Measurements from ENCODE around the gene PDZD8. TPM values are rescaled to one million over a fixed set of nuclear protein-coding genes. Genes with fewer than 3 reads are reported as not detected.
"Not testable (repeated sequence)": the region's sequence is repeated elsewhere in the genome, so short reads cannot be mapped to it uniquely, and the experiment has no call there.

PDZD8 gene
- total and polyA plus RNA-seq, 3 experiments from 2014 or later = 15.8 to 31.1 (median 29.8) TPM

DNA sequence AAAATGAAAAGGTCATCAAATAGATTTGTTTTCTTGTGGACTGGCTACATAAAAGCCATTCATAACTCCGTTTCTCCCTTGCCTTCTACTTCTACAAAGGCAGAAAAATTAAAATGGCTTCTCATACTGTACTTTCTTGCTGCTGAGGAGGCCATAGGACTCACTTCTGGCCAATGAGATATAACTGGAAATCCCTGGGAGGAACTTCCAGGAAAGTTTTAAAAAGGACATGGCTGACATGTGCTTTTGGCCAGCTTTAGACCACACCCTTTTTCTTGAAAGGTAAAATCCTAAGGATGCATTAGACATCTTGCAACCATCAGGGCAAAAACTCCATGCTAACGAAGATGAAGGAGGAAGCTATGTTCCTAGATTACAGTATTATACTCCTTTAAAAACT lies 58.5 kb downstream of the PDZD8 start:
- Mint-ChIP-seq H3K9me3 (no peaks in the 10 kb centered on the region), H3K27me3 (no peaks in the 10 kb centered on the region), H3K4me1 (peaks cover 14 to 42% (median 34%) of the 10 kb centered on the region in 3 donors), H3K36me3 (peaks cover 11 to 49% (median 23%) of the 10 kb centered on the region in 3 donors), H3K27ac (no peak overlapping the region), H3K4me3 (no peak overlapping the region)
- no peak for DNase-seq
- no peaks in the 10 kb centered on the region for H3K36me3 ChIP-seq (ENCODE audit: insufficient read depth, low read length)
- no peaks in the 10 kb centered on the region for H3K9me3 ChIP-seq (ENCODE audit: low read length)
- H3K27me3 ChIP-seq (ENCODE audit: insufficient read depth, low read length, poor library complexity, severe bottlenecking) = no peaks in the 10 kb centered on the region
- CTCF ChIA-PET = interaction anchor here (0.7 to 1.2 kb wide), 2 partner anchors 11 to 100 kb away, joined by 3 read pairs; no protein-coding TSS in a partner anchor
- H3K4me1 ChIP-seq (ENCODE audit: insufficient read depth, low read length) = no peaks in the 10 kb centered on the region
- POLR2A ChIA-PET = no interaction called here
- H3K27ac ChIP-seq (ENCODE audit: low read depth, low read length) = no peak overlapping the region
- H3K4me3 ChIP-seq (ENCODE audit: low read length) = no peak overlapping the region

DNA sequence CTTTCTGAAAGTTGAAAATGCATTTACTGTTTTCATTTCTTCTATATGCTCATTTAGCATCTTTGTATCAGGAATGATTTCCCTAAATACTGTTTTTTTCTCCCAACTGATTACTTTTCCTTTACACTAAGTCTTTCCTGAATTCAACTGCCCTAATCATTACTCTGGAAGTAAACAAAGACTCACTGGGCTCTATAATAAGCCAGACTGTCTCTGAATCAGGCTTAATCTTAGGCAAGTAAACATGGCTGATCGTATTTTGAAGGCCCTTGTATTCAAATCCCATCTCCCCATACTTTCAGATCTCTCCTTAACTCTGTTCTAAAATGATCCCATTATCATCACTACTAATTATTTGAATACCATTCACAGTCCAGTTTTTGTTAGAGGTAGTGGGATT lies 61.6 kb downstream of the PDZD8 start:
- no peak overlapping the region for H3K4me3 Mint-ChIP-seq
- no peaks in the 10 kb centered on the region for H3K9me3 ChIP-seq (ENCODE audit: low read length)
- peaks cover 20 to 49% (median 45%) of the 10 kb centered on the region in 3 donors for H3K4me1 Mint-ChIP-seq
- peaks cover 14 to 61% (median 28%) of the 10 kb centered on the region in 3 donors for H3K36me3 Mint-ChIP-seq
- no peaks in the 10 kb centered on the region for H3K4me1 ChIP-seq (ENCODE audit: insufficient read depth, low read length)
- H3K36me3 ChIP-seq (ENCODE audit: insufficient read depth, low read length) = no peaks in the 10 kb centered on the region
- H3K27ac ChIP-seq (ENCODE audit: low read depth, low read length) = no peak overlapping the region
- H3K4me3 ChIP-seq (ENCODE audit: low read length) = no peak overlapping the region
- ChIA-PET CTCF (no interaction called here), POLR2A (no interaction called here)
- H3K9me3 Mint-ChIP-seq = no peaks in the 10 kb centered on the region
- H3K27me3 Mint-ChIP-seq = no peaks in the 10 kb centered on the region
- H3K27me3 ChIP-seq (ENCODE audit: insufficient read depth, low read length, poor library complexity, severe bottlenecking) = no peaks in the 10 kb centered on the region
- DNase-seq = no peak
- H3K27ac Mint-ChIP-seq = no peak overlapping the region

DNA sequence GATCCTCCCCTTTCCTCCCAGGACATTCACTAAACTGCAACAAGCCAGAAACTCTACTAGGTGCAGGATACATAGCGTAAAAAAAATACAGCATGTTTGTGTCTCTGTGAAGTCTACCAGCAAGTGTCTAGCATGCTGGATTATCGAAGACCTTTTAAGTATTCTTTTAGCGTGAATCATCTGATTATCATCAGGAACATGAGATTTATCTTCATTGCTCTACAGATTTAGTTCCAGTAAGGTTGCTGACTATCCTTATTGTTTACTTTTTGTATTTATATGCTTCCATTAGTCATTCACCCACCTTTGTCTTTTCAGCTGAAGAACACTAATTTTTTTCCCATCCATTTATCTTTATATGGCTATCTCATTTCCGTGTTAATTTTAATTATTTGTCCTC lies 62.8 kb downstream of the PDZD8 start:
- ChIA-PET CTCF (no interaction called here), POLR2A (no interaction called here)
- H3K4me1 Mint-ChIP-seq = peaks cover 20 to 53% (median 49%) of the 10 kb centered on the region in 3 donors
- no peak for DNase-seq
- Histone ChIP-seq H3K27ac (ENCODE audit: low read depth, low read length) (no peak overlapping the region), H3K27me3 (ENCODE audit: insufficient read depth, low read length, poor library complexity, severe bottlenecking) (no peaks in the 10 kb centered on the region), H3K9me3 (ENCODE audit: low read length) (no peaks in the 10 kb centered on the region), H3K36me3 (ENCODE audit: insufficient read depth, low read length) (no peaks in the 10 kb centered on the region), H3K4me3 (ENCODE audit: low read length) (no peak overlapping the region), H3K4me1 (ENCODE audit: insufficient read depth, low read length) (no peaks in the 10 kb centered on the region)
- peaks cover 10 to 51% (median 25%) of the 10 kb centered on the region in 3 donors for H3K36me3 Mint-ChIP-seq
- H3K4me3 Mint-ChIP-seq = no peak overlapping the region
- H3K27me3 Mint-ChIP-seq = no peaks in the 10 kb centered on the region
- H3K27ac Mint-ChIP-seq = no peak overlapping the region
- H3K9me3 Mint-ChIP-seq = no peaks in the 10 kb centered on the region

DNA sequence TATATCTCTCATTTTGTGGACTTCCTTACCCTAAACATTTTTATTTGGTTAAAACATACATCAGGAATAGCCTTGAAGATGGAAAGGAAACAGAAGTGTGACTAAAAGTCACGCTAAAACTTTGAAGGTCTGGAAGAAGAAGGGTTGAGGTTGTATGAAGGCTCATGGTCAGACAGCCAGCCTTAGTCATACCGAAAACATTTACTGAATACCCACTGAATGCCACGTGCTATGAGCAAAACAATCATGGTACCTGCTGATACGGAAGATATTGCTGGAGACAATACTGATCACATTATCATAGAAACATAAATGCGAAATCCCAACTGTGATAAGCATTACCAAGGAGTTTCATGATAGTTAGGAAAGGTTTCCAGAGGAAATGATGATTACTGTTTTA lies 64.0 kb downstream of the PDZD8 start:
- POLR2A ChIA-PET = no interaction called here
- H3K9me3 ChIP-seq (ENCODE audit: low read length) = no peaks in the 10 kb centered on the region
- H3K4me1 ChIP-seq (ENCODE audit: insufficient read depth, low read length) = no peaks in the 10 kb centered on the region
- H3K27ac ChIP-seq (ENCODE audit: low read depth, low read length) = no peak overlapping the region
- no peak overlapping the region for H3K4me3 ChIP-seq (ENCODE audit: low read length)
- CTCF ChIA-PET = no interaction called here
- H3K27me3 ChIP-seq (ENCODE audit: insufficient read depth, low read length, poor library complexity, severe bottlenecking) = no peaks in the 10 kb centered on the region
- no peak for DNase-seq
- H3K4me3 Mint-ChIP-seq = no peak overlapping the region
- H3K27me3 Mint-ChIP-seq = no peaks in the 10 kb centered on the region
- H3K4me1 Mint-ChIP-seq = peaks cover 21 to 53% (median 49%) of the 10 kb centered on the region in 3 donors
- H3K36me3 Mint-ChIP-seq = peaks cover 10 to 45% (median 25%) of the 10 kb centered on the region in 3 donors
- H3K9me3 Mint-ChIP-seq = no peaks in the 10 kb centered on the region
- no peak overlapping the region for H3K27ac Mint-ChIP-seq
- H3K36me3 ChIP-seq (ENCODE audit: insufficient read depth, low read length) = no peaks in the 10 kb centered on the region

DNA sequence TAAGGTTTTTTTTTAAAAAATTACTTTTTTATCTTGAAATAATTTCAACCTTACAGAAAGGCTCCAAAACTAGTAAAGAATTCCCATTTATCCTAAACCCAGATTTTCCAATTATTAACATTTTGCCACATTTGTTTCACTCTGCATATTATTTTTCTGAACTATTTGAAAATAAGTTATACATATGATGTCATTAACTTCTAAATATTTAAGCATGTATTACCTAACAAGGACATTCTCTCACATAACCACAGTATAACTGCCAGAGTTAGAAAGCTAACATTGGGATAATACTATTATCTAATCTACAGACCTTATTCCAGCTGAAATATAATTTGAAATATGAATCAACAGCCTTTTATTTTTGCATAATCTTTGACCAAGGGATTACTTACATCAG lies 68.6 kb downstream of the PDZD8 start:
- ChIA-PET CTCF (no interaction called here), POLR2A (no interaction called here)
- H3K27me3 Mint-ChIP-seq = no peaks in the 10 kb centered on the region
- Histone ChIP-seq H3K27me3 (ENCODE audit: insufficient read depth, low read length, poor library complexity, severe bottlenecking) (no peaks in the 10 kb centered on the region), H3K4me1 (ENCODE audit: insufficient read depth, low read length) (no peaks in the 10 kb centered on the region), H3K9me3 (ENCODE audit: low read length) (no peaks in the 10 kb centered on the region), H3K27ac (ENCODE audit: low read depth, low read length) (no peak overlapping the region), H3K36me3 (ENCODE audit: insufficient read depth, low read length) (no peaks in the 10 kb centered on the region), H3K4me3 (ENCODE audit: low read length) (no peak overlapping the region)
- peaks cover 21 to 36% (median 34%) of the 10 kb centered on the region in 3 donors for H3K4me1 Mint-ChIP-seq
- H3K4me3 Mint-ChIP-seq = no peak overlapping the region
- no peak for DNase-seq
- H3K27ac Mint-ChIP-seq = no peak overlapping the region
- H3K36me3 Mint-ChIP-seq = peaks cover 15 to 37% (median 32%) of the 10 kb centered on the region in 3 donors
- peaks cover 0 to 6% (median 0%) of the 10 kb centered on the region in 5 donors for H3K9me3 Mint-ChIP-seq

DNA sequence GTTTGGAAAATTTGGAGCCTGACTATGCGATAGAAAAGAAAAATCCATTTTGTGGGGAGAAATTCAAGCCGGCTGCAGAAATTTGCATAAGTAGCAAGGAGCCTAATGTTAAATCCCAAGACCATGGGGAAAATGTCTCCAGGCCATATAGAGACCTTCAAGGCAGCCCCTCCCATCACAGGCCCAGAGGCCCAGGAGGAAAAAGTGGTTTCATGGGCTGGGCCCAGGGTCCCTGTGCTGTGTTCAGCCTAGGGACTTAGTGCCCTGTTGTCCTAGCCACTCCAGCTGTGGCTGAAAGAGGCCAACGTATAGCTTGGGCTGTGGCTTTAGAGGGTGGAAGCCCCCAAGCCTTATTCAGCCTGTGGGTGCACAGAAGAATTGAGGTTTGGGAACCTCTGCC lies 71.8 kb downstream of the PDZD8 start:
- DNase-seq; POLR2A ChIA-PET; H3K4me3 Mint-ChIP-seq; H3K4me1 ChIP-seq (ENCODE audit: insufficient read depth, low read length); H3K27me3 ChIP-seq (ENCODE audit: insufficient read depth, low read length, poor library complexity, severe bottlenecking); H3K27ac Mint-ChIP-seq; H3K36me3 ChIP-seq (ENCODE audit: insufficient read depth, low read length); H3K9me3 ChIP-seq (ENCODE audit: low read length); H3K27me3 Mint-ChIP-seq; H3K27ac ChIP-seq (ENCODE audit: low read depth, low read length); H3K4me3 ChIP-seq (ENCODE audit: low read length): not testable (repeated sequence)
- peaks cover 4 to 13% (median 9%) of the 10 kb centered on the region in 5 donors for H3K9me3 Mint-ChIP-seq
- peaks cover 20 to 46% (median 37%) of the 10 kb centered on the region in 3 donors for H3K36me3 Mint-ChIP-seq
- peaks cover 8 to 26% (median 21%) of the 10 kb centered on the region in 3 donors for H3K4me1 Mint-ChIP-seq
- CTCF ChIA-PET = interaction anchor here (1.1 kb wide), 1 partner anchor 16 kb away, joined by 3 read pairs; no protein-coding TSS in a partner anchor

DNA sequence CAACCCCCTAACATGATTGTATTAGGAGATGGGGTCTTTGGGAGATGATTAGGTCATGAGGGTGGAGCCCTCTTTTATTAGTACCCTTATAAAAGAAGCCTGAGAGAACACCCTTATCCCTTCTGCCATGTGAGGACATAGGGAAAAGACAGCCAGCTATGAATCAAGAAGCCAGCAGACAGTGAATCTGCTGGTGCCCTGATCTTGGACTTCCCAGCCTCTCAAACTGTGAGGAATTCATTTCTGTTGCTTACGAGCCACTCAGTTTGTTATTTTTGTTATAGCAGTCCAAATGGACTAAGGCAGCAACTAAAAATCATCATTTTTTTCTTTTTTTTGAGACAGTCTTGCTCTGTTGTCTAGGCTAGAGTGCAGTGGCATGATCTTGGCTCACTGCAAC lies 74.6 kb downstream of the PDZD8 start:
- H3K4me3 ChIP-seq (ENCODE audit: low read length) = no peak overlapping the region
- Mint-ChIP-seq H3K4me1 (peaks cover 17 to 40% (median 39%) of the 10 kb centered on the region in 3 donors), H3K27ac (no peak overlapping the region), H3K36me3 (peaks cover 20 to 46% (median 35%) of the 10 kb centered on the region in 3 donors), H3K4me3 (no peak overlapping the region), H3K9me3 (peaks cover 4 to 13% (median 9%) of the 10 kb centered on the region in 5 donors), H3K27me3 (no peaks in the 10 kb centered on the region)
- H3K4me1 ChIP-seq (ENCODE audit: insufficient read depth, low read length) = no peaks in the 10 kb centered on the region
- no peak overlapping the region for H3K27ac ChIP-seq (ENCODE audit: low read depth, low read length)
- H3K9me3 ChIP-seq (ENCODE audit: low read length) = no peaks in the 10 kb centered on the region
- no peaks in the 10 kb centered on the region for H3K27me3 ChIP-seq (ENCODE audit: insufficient read depth, low read length, poor library complexity, severe bottlenecking)
- ChIA-PET CTCF (no interaction called here), POLR2A (no interaction called here)
- DNase-seq = no peak
- H3K36me3 ChIP-seq (ENCODE audit: insufficient read depth, low read length) = no peaks in the 10 kb centered on the region

DNA sequence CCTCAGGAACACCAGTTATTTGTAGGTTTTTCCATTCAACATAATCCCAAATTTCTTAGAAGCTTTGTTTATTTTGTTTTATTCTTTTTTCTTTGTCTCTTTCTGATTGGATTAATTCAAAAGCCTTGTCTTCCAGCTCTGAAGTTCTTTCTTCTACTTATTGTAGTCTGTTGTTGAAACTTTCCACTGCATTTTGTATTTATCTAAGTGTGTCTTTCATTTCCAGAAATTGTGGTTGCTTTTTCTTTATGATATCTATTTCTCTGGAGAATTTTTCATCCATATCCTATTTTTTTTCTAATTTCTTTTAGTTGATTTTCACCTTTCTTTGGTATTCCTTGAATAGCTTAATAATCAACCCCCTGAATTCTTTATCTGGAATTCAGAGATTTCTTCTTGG lies 75.8 kb downstream of the PDZD8 start:
- no peaks in the 10 kb centered on the region for H3K27me3 ChIP-seq (ENCODE audit: insufficient read depth, low read length, poor library complexity, severe bottlenecking)
- Mint-ChIP-seq H3K27me3 (no peaks in the 10 kb centered on the region), H3K4me1 (peaks cover 20 to 52% (median 49%) of the 10 kb centered on the region in 3 donors), H3K36me3 (peaks cover 22 to 42% (median 32%) of the 10 kb centered on the region in 3 donors), H3K27ac (no peak overlapping the region), H3K9me3 (peaks cover 4 to 11% (median 9%) of the 10 kb centered on the region in 5 donors), H3K4me3 (no peak overlapping the region)
- DNase-seq = no peak
- no peak overlapping the region for H3K27ac ChIP-seq (ENCODE audit: low read depth, low read length)
- ChIA-PET CTCF (no interaction called here), POLR2A (no interaction called here)
- H3K4me3 ChIP-seq (ENCODE audit: low read length) = no peak overlapping the region
- H3K36me3 ChIP-seq (ENCODE audit: insufficient read depth, low read length) = no peaks in the 10 kb centered on the region
- no peaks in the 10 kb centered on the region for H3K4me1 ChIP-seq (ENCODE audit: insufficient read depth, low read length)
- H3K9me3 ChIP-seq (ENCODE audit: low read length) = no peaks in the 10 kb centered on the region
